IMR-90 (cell line): Measurements from ENCODE around the gene SHLD3. TPM values are rescaled to one million over a fixed set of nuclear protein-coding genes. Genes with fewer than 3 reads are reported as not detected.

ENCODE experiments used
- ATAC-seq: fragments of 200-7000 bp; cut with Tn5 transposase; 2 replicates; pipeline ENCODE4 v1.9.1; 2020; ENCODE audit warnings: low read depth, mild to moderate bottlenecking, moderate library complexity
- BruUV-seq: library from RNA; stranded (reverse); fragments of 400-500 nt; replicated peaks from 2 replicates; lab custom pipeline; 2021; lab: Mats Ljungman, UMichigan
- CTCF ChIA-PET: fragments of 300-600 bp; formaldehyde crosslinking; extraction: SDS; loops from one replicate; lab custom pipeline; 2021; ENCODE audit warnings: antibody characterized with exemption; lab: Yijun Ruan, JAX
- POLR2A ChIA-PET: fragments of 300-600 bp; sonication (Branson Sonifier 250); formaldehyde crosslinking; loops from one replicate; lab custom pipeline; 2022; ENCODE audit warnings: antibody characterized with exemption; ENCODE audit not compliant: unreplicated experiment; lab: Charles Lee
- DNase-seq: peaks from one replicate; pipeline ENCODE4 v3.0.0; 2013
- H2AFZ ChIP-seq: replicated peaks from 2 replicates; pipeline ENCODE3; 2013; ENCODE audit warnings: low read length, mild to moderate bottlenecking; ENCODE audit not compliant: poor library complexity
- H2AK5ac ChIP-seq: 2 replicates; pipeline ENCODE4 v1.6.1; 2013; ENCODE audit warnings: low read depth, low read length, inconsistent platforms
- H2AK9ac ChIP-seq: replicated peaks from 2 replicates; pipeline ENCODE3; 2013; ENCODE audit warnings: mild to moderate bottlenecking, low read depth, low read length, moderate library complexity; ENCODE audit not compliant: poor library complexity
- H2BK120ac ChIP-seq: 2 replicates; pipeline ENCODE4 v1.6.1; 2013; ENCODE audit warnings: low read depth, low read length, inconsistent platforms
- H2BK15ac ChIP-seq: 3 replicates; pipeline ENCODE4 v1.6.1; 2013; ENCODE audit warnings: low read depth, low read length, inconsistent platforms
- H2BK20ac ChIP-seq: 2 replicates; pipeline ENCODE4 v1.6.1; 2013; ENCODE audit warnings: low read depth, mild to moderate bottlenecking, inconsistent platforms, low read length, moderate library complexity
- H2BK5ac ChIP-seq: 2 replicates; pipeline ENCODE4 v1.6.1; 2013; ENCODE audit warnings: mild to moderate bottlenecking, low read depth, low read length, inconsistent platforms; ENCODE audit not compliant: poor library complexity, severe bottlenecking
- H3K14ac ChIP-seq: replicated peaks from 2 replicates; pipeline ENCODE4 v1.6.1; 2013; ENCODE audit warnings: low read depth, low read length, inconsistent platforms
- H3K18ac ChIP-seq: 2 replicates; pipeline ENCODE4 v1.6.1; 2013; ENCODE audit warnings: low read depth, low read length, control low read depth
- H3K23ac ChIP-seq: 2 replicates; pipeline ENCODE4 v1.6.1; 2013; ENCODE audit warnings: low read depth, low read length, inconsistent platforms
- H3K27ac ChIP-seq: 2 replicates; pipeline ENCODE4 v1.5.1; 2013; ENCODE audit warnings: mild to moderate bottlenecking, control low read depth, low read length; ENCODE audit not compliant: insufficient read depth
- H3K27me3 ChIP-seq: 2 replicates; pipeline ENCODE4 v1.6.1; 2013; ENCODE audit warnings: low read length; ENCODE audit not compliant: control insufficient read depth, insufficient read depth
- H3K36me3 ChIP-seq: 2 replicates; pipeline ENCODE4 v1.6.1; 2013; ENCODE audit warnings: low read length, mixed read lengths; ENCODE audit not compliant: control insufficient read depth, insufficient read depth
- H3K4ac ChIP-seq: 2 replicates; pipeline ENCODE4 v1.6.1; 2013; ENCODE audit warnings: low read depth, low read length, inconsistent platforms
- H3K4me1 ChIP-seq: 2 replicates; pipeline ENCODE4 v1.6.1; 2013; ENCODE audit warnings: low read length, mixed read lengths; ENCODE audit not compliant: control insufficient read depth, insufficient read depth
- H3K4me2 ChIP-seq: 2 replicates; pipeline ENCODE4 v1.6.1; 2013; ENCODE audit warnings: low read depth, mild to moderate bottlenecking, control low read depth, low read length, moderate library complexity
- H3K4me3 ChIP-seq: 2 replicates; pipeline ENCODE4 v1.5.1; 2013; ENCODE audit warnings: low read depth, mild to moderate bottlenecking, control low read depth, low read length, moderate library complexity; ENCODE audit not compliant: insufficient read depth
- H3K56ac ChIP-seq: 2 replicates; pipeline ENCODE4 v1.6.1; 2013; ENCODE audit warnings: low read length, inconsistent platforms; ENCODE audit not compliant: insufficient read depth; ENCODE audit errors: extremely low read depth
- H3K79me1 ChIP-seq, 2 experiments: 2 replicates each; pipeline ENCODE4 v1.6.1; 2013; ENCODE audit warnings: low read length in 2 of 2, inconsistent platforms in 1 of 2, low read depth in 1 of 2
- H3K9ac ChIP-seq: 2 replicates; pipeline ENCODE4 v1.6.1; 2013; ENCODE audit warnings: low read depth, low read length, control low read depth
- H3K9me1 ChIP-seq: 2 replicates; pipeline ENCODE4 v1.6.1; 2013; ENCODE audit warnings: low read length, inconsistent platforms; ENCODE audit not compliant: insufficient read depth
- H3K9me3 ChIP-seq: 2 replicates; pipeline ENCODE4 v1.6.1; 2013; ENCODE audit warnings: low read length; ENCODE audit not compliant: control insufficient read depth, insufficient read depth
- H4K20me1 ChIP-seq: 2 replicates; pipeline ENCODE4 v1.6.1; 2013; ENCODE audit warnings: low read length, inconsistent platforms; ENCODE audit not compliant: insufficient read depth
- H4K5ac ChIP-seq: 2 replicates; pipeline ENCODE4 v1.6.1; 2013; ENCODE audit warnings: mild to moderate bottlenecking, low read depth, low read length, control low read depth
- H4K8ac ChIP-seq, 2 experiments: 2 replicates each; pipeline ENCODE4 v1.6.1; 2013; ENCODE audit warnings: low read depth in 2 of 2, low read length in 2 of 2, control low read depth in 1 of 2, inconsistent platforms in 1 of 2
- H4K91ac ChIP-seq: 2 replicates; pipeline ENCODE4 v1.6.1; 2013; ENCODE audit warnings: low read depth, low read length, inconsistent platforms; ENCODE audit not compliant: insufficient read depth
- BHLHE40 ChIP-seq: fragments of 150-350 bp; IDR thresholded peaks from 2 replicates; pipeline ENCODE4 v1.6.1; 2016; ENCODE audit warnings: mild to moderate bottlenecking, low read depth, low read length
- CEBPB ChIP-seq: IDR thresholded peaks from 2 replicates; pipeline ENCODE4 v1.6.1; 2012; ENCODE audit warnings: low read depth, low read length, improper control_type of control experiment
- CHD1 ChIP-seq: IDR thresholded peaks from 2 replicates; pipeline ENCODE4 v1.6.1; 2012; ENCODE audit warnings: low read depth, low read length, improper control_type of control experiment
- FOS ChIP-seq: fragments of 150-350 bp; IDR thresholded peaks from 2 replicates; pipeline ENCODE4 v1.6.1; 2016; ENCODE audit warnings: low read depth, low read length
- MAFK ChIP-seq: IDR thresholded peaks from 2 replicates; pipeline ENCODE4 v1.6.1; 2012; ENCODE audit warnings: low read depth, low read length, improper control_type of control experiment
- MAZ ChIP-seq: IDR thresholded peaks from 2 replicates; pipeline ENCODE4 v1.6.1; 2012; ENCODE audit warnings: low read depth, mild to moderate bottlenecking, low read length, improper control_type of control experiment, moderate library complexity, borderline replicate concordance
- MXI1 ChIP-seq: IDR thresholded peaks from 2 replicates; pipeline ENCODE4 v1.6.1; 2012; ENCODE audit warnings: low read depth, mild to moderate bottlenecking, low read length, moderate library complexity, borderline replicate concordance
- NFE2L2 ChIP-seq: fragments of 150-350 bp; IDR thresholded peaks from 2 replicates; pipeline ENCODE4 v1.6.1; 2016; ENCODE audit warnings: low read depth, mild to moderate bottlenecking, low read length
- POLR2A ChIP-seq: IDR thresholded peaks from 2 replicates; pipeline ENCODE4 v1.6.1; 2012; ENCODE audit warnings: mild to moderate bottlenecking, low read depth, low read length
- RAD21 ChIP-seq: IDR thresholded peaks from 2 replicates; pipeline ENCODE4 v1.6.1; 2012; ENCODE audit warnings: low read length, improper control_type of control experiment
- RCOR1 ChIP-seq: IDR thresholded peaks from 2 replicates; pipeline ENCODE4 v1.6.1; 2012; ENCODE audit warnings: mild to moderate bottlenecking, low read length, improper control_type of control experiment; ENCODE audit not compliant: insufficient replicate concordance
- RFX5 ChIP-seq: IDR thresholded peaks from 2 replicates; pipeline ENCODE4 v1.8.0; 2012; ENCODE audit warnings: low read depth, mild to moderate bottlenecking, low read length, moderate library complexity
- SMC3 ChIP-seq: fragments of 150-350 bp; IDR thresholded peaks from 2 replicates; pipeline ENCODE4 v1.6.1; 2016; ENCODE audit warnings: low read depth, mild to moderate bottlenecking, antibody characterized with exemption, low read length, moderate library complexity
- WGBS, 2 experiments: methylation state at CpG; one replicate each; pipeline versions ENCODE4 v1.1.5 to v1.1.7; 2013; ENCODE audit warnings: missing lambda C conversion rate in 2 of 2; ENCODE audit not compliant: insufficient read length in 1 of 2; ENCODE audit errors: extremely low coverage in 2 of 2; 5-methylcytosine and 5-hydroxymethylcytosine counted together
- dilution Hi-C: fragments of 300-500 bp; cut with HindIII; formaldehyde crosslinking; loops from one replicate; pipeline ENCODE4 v1.14.3; 2018; ENCODE audit warnings: low sequenced_read_pairs; ENCODE audit not compliant: unreplicated experiment
- in situ Hi-C: fragments of 300-500 bp; cut with MboI; formaldehyde crosslinking; loops from 3 replicates; pipeline ENCODE4 v1.14.3; 2019; ENCODE audit warnings: low sequenced_read_pairs, inconsistent platforms, mixed read lengths
- intact Hi-C: fragments of 100-400 bp; cut with micrococcal nuclease; formaldehyde crosslinking; loops from 2 replicates; pipeline ENCODE4 v1.10.0; 2022
- polyA plus RNA-seq, 3 experiments: library from polyadenylated mRNA; depleted of rRNA; stranded (reverse); fragments of >200 nt; gene quantifications; 2 replicates each; pipeline ENCODE4 v1.2.3, GENCODE V29; 2012; ENCODE audit warnings: low replicate concordance in 1 of 3
- total RNA-seq: library from RNA; depleted of rRNA; stranded (reverse); fragments of >200 nt; gene quantifications from 2 replicates; pipeline ENCODE4 v1.2.3, GENCODE V29; 2012
- TF ChIP-seq, protein P1 (sequence below): fragments of 150-350 bp; IDR thresholded peaks from 2 replicates; pipeline ENCODE4 v1.6.1; 2017; ENCODE audit warnings: mild to moderate bottlenecking, antibody characterized with exemption, low read length, low read depth
- TF ChIP-seq, protein P2 (sequence below): conservative IDR thresholded peaks from 2 replicates; pipeline ENCODE4 v1.5.1; 2012; ENCODE audit warnings: mild to moderate bottlenecking, low read depth, low read length, improper control_type of control experiment
- TF ChIP-seq, protein P3 (sequence below): fragments of 150-350 bp; IDR thresholded peaks from 2 replicates; pipeline ENCODE4 v1.6.1; 2016; ENCODE audit warnings: low read depth, mild to moderate bottlenecking, low read length, moderate library complexity, borderline replicate concordance

SHLD3 gene
- total and polyA plus RNA-seq, 2 of the 4 experiments (the other 2 are of a cell fraction), result 1.7 to 2.5 TPM

DNA sequence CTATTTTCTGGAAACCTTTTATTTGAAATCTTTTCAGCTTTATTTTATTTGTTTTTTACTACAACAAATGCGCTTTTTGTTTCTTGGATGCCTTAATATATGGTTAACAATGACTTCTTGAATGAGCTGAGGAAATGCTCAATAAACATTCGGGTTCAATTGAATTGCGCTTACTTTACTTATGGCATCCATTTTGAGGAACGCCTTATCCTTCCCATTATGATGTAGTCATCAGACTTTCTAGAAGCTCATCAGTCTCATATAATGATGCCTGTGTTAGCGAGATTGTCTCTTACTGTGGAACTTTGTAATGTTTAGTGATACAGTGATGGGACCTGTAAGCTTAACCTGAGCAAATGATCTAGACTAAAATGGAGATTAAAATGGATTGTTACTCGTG lies 916 bp downstream of the SHLD3 start:
- H3K56ac ChIP-seq, result no peak overlapping the region
- H2BK5ac ChIP-seq, result no peak overlapping the region
- ChIA-PET POLR2A (no interaction called here), CTCF (no interaction called here)
- TF ChIP-seq MAZ (no peak), POLR2A (no peak), NFE2L2 (no peak), BHLHE40 (no peak), CHD1 (no peak), RAD21 (no peak), RCOR1 (no peak), RFX5 (no peak), CEBPB (no peak), MAFK (no peak), MXI1 (no peak), FOS (no peak), SMC3 (no peak)
- TF ChIP-seq, protein P1, sequence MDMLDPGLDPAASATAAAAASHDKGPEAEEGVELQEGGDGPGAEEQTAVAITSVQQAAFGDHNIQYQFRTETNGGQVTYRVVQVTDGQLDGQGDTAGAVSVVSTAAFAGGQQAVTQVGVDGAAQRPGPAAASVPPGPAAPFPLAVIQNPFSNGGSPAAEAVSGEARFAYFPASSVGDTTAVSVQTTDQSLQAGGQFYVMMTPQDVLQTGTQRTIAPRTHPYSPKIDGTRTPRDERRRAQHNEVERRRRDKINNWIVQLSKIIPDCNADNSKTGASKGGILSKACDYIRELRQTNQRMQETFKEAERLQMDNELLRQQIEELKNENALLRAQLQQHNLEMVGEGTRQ, result no peak
- TF ChIP-seq, protein P2, sequence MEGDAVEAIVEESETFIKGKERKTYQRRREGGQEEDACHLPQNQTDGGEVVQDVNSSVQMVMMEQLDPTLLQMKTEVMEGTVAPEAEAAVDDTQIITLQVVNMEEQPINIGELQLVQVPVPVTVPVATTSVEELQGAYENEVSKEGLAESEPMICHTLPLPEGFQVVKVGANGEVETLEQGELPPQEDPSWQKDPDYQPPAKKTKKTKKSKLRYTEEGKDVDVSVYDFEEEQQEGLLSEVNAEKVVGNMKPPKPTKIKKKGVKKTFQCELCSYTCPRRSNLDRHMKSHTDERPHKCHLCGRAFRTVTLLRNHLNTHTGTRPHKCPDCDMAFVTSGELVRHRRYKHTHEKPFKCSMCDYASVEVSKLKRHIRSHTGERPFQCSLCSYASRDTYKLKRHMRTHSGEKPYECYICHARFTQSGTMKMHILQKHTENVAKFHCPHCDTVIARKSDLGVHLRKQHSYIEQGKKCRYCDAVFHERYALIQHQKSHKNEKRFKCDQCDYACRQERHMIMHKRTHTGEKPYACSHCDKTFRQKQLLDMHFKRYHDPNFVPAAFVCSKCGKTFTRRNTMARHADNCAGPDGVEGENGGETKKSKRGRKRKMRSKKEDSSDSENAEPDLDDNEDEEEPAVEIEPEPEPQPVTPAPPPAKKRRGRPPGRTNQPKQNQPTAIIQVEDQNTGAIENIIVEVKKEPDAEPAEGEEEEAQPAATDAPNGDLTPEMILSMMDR, result no peak
- TF ChIP-seq, protein P3, sequence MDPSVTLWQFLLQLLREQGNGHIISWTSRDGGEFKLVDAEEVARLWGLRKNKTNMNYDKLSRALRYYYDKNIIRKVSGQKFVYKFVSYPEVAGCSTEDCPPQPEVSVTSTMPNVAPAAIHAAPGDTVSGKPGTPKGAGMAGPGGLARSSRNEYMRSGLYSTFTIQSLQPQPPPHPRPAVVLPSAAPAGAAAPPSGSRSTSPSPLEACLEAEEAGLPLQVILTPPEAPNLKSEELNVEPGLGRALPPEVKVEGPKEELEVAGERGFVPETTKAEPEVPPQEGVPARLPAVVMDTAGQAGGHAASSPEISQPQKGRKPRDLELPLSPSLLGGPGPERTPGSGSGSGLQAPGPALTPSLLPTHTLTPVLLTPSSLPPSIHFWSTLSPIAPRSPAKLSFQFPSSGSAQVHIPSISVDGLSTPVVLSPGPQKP, result no peak
- H2AFZ ChIP-seq, result no peak overlapping the region
- peak overlapping the region; percentile 10; the same call in 1 of the 2 replicates for H3K14ac ChIP-seq
- dilution Hi-C loops, result no loop called here
- no peaks in the 10 kb centered on the region for H3K27me3 ChIP-seq
- H2AK5ac ChIP-seq, result no peak overlapping the region; the same call in 1 of the 2 replicates
- H4K5ac ChIP-seq, result no peak overlapping the region; the same call in 1 of the 2 replicates
- H2BK15ac ChIP-seq, result no peak overlapping the region
- peaks cover 13 to 54% of the 10 kb centered on the region in 2 experiments for H3K79me1 ChIP-seq
- in situ Hi-C loops, result no loop called here
- no peak for DNase-seq
- no peak overlapping the region for H4K91ac ChIP-seq
- WGBS, 2 experiments, result no CpG with 5 or more reads among the region's 6 CpGs
- no peaks in the 10 kb centered on the region; the same call in 1 of the 2 replicates for H3K36me3 ChIP-seq
- peak overlapping the region; percentile 83 for H3K4me2 ChIP-seq
- no peak overlapping the region for H2AK9ac ChIP-seq
- no peak overlapping the region for H2BK20ac ChIP-seq
- peak overlapping the region; percentile 77 for H3K4me3 ChIP-seq
- H3K9me3 ChIP-seq, result no peaks in the 10 kb centered on the region
- 0 out of 2 replicates have a peak, but pooled peaks cover 7% of the 10 kb centered on the region for H4K20me1 ChIP-seq
- no peak overlapping the region for H2BK120ac ChIP-seq
- intact Hi-C loops, result loop anchor here (2.0 to 10.0 kb wide), 3 partner anchors 95 to 519 kb away; partner anchors contain the start of genes ERBIN and SREK1
- H3K4ac ChIP-seq, result no peak overlapping the region; the same call in 1 of the 2 replicates
- H4K8ac ChIP-seq, result peak overlapping the region; percentile 2 to 88; a peak in 2 of 4 replicates
- ATAC-seq, result no peak
- peak overlapping the region; percentile 33; the same call in 1 of the 2 replicates for H3K9ac ChIP-seq
- BruUV-seq, result no TSS peak
- H3K9me1 ChIP-seq, result peaks cover 3% of the 10 kb centered on the region; the same call in 1 of the 2 replicates
- H3K23ac ChIP-seq, result peak overlapping the region; percentile 44; the same call in 1 of the 2 replicates
- no peak overlapping the region for H3K27ac ChIP-seq
- H3K18ac ChIP-seq, result no peak overlapping the region
- no peaks in the 10 kb centered on the region for H3K4me1 ChIP-seq
